Mucosa of gallbladder (tissue), 1 donor: ENCODE measurements around the gene RPP14. TPM values are rescaled to one million over a fixed set of nuclear protein-coding genes. Genes with fewer than 3 reads are reported as not detected.

ENCODE experiments used
- DNase-seq: peaks from one replicate; pipeline ENCODE4 v3.0.0-alpha.2; 2020; ENCODE audit warnings: low spot score
- total RNA-seq: library from RNA; stranded (reverse); gene quantifications from one replicate; pipeline ENCODE4 v1.2.1, GENCODE V29; 2021
- donor health status: DM: no; HTN: no; CAD: no.

RPP14 gene
- total RNA-seq, 1 donor from 2014 or later = 13.7 TPM

GRCh38 chr3:58355179-58355578 is 49.1 kb downstream of the RPP14 start:
- DNase-seq = no peak

- no peak for DNase-seq
Observed at GRCh38 chr3:58356054-58356453, 50.0 kb downstream of the RPP14 start.

DNA sequence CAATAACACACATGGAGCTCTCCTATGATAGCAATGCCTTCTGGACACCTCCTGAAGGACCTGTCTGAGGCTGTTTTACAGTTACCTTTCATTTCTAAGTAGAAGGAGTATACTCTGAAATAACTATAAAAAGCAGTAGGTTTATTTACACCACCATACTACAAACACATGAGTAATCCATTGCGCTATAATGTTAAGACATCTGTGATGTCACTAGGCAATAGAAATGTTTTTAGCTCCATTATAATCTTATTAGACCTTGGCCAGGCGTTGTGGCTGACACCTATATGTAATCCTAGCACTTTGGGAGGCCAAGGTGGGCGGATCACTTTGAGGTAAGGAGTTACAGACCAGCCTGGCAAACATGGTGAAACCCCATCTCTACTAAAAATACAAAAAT is 51.4 kb downstream of the RPP14 start:
- DNase-seq = no peak

DNA sequence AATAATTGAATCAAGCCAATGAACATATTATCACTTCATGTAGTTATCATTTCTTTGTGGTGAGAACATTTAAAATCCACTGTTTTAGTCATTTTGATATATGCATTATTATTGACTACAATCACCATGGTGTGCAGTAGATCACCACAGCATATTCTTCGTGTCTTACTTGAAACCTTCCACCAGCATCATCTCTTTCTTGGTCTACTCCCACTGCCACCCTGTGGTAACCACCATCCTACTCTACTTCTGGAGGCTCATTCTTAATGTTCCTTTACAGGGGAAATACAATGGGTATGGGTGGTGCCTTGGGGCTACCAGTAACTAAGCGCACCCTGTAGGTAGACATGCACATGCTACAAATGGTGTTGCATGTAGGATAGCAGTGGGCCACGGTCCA is 52.0 kb downstream of the RPP14 start:
- no peak for DNase-seq

DNA sequence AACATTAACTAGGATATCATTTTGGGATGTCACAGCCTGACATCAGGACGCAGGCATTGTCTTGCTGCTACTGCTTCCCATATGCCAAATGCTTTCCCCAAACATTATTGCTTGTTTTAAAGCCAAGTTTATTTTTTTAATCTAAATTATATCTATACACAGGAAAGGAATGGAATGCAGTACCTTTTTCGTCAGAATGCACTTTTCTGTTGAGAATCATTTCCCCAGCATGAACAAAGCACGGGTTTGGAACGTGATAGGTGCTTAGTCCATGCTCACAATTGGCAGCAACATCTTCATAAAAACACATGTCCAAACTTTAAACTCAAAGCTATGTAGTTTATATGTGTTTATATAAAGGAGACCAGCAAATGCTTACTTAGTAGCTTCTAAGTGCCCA is 52.8 kb downstream of the RPP14 start:
- no peak for DNase-seq

- DNase-seq = no peak
Observed at GRCh38 chr3:58359621-58360020, 53.6 kb downstream of the RPP14 start.

DNA sequence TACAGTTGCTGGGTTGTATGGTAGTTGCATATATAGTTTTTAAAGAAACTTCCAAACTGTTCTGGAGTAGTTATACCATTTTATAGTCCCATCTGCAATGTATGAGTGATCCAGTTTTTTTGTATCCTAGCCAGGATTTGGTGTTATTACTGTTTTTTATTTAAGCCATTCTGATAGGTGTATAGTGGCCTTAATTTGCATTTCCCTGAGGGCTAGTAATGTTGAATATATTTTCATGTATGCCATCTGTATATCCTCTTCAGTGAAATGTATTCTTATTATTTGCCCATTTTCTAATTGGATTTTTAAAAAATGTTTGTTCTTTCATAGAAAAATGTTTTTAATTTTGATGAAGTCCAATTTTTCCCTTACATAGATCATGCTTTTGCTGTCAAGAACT is 55.8 kb downstream of the RPP14 start:
- DNase-seq = no peak

DNA sequence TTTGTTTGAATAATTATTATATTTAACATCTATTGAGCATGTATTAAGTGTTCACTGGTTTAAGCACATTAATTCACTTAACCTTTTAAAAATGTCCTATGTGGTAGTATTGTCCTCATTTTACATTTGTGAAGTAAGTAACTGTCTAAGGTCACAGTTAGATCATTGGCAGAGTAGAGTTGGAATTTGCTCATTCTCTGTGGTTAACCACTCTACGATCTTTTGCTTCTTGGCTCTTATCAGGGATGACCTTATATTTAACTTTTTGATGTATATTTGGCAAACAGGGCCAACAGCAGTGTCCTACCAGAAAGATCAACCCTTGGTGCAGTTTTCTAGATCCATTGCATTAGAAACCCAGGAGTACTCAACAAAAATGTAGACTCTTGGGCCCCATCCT is 60.7 kb downstream of the RPP14 start:
- no peak for DNase-seq

DNA sequence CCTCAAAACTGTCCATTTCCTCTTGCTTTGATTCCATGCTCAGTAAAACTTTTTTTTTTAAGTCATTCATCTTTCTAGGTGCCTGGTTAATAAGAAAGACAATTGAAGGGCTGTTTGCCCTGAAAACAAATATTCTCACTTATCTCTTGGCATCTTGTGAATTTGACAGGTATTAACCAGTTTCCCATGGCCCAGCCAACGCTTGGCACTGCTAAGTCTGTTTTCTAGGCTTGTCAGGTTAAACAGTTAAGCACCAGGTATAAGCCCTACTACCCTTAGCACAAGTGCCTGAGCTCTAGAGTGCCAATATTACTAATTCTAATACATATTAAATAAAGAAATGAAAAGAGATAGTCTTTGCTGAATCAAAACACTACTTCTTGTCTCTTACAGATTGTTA is 63.0 kb downstream of the RPP14 start:
- DNase-seq = no peak

Other genes starting within 250 kb of the RPP14 start
- gene DNASE1L3, start 95.3 kb upstream of the RPP14 start, total RNA-seq = 2.3 TPM
- gene ABHD6, start 68.5 kb upstream of the RPP14 start, total RNA-seq = 23.4 TPM
- 10.6 TPM for gene HTD2, start 275 bp downstream of the RPP14 start, total RNA-seq
- gene PXK, start 26.6 kb downstream of the RPP14 start, total RNA-seq = 23.2 TPM
- gene PDHB, start 127.6 kb downstream of the RPP14 start, total RNA-seq = 57.2 TPM
- gene KCTD6, start 185.9 kb downstream of the RPP14 start, total RNA-seq = 11.0 TPM
- 19.5 TPM for gene ACOX2, start 230.9 kb downstream of the RPP14 start, total RNA-seq